ENCODE results near the gene DDX56. TPM values are rescaled to one million over a fixed set of nuclear protein-coding genes. Genes with fewer than 3 reads are reported as not detected.

Gene DDX56
- total and polyA plus RNA-seq, 2 of the 13 experiments (the other 11 are each of a cell fraction or from before 2014, with no cell fraction given): 82.6 to 120 TPM

DNA sequence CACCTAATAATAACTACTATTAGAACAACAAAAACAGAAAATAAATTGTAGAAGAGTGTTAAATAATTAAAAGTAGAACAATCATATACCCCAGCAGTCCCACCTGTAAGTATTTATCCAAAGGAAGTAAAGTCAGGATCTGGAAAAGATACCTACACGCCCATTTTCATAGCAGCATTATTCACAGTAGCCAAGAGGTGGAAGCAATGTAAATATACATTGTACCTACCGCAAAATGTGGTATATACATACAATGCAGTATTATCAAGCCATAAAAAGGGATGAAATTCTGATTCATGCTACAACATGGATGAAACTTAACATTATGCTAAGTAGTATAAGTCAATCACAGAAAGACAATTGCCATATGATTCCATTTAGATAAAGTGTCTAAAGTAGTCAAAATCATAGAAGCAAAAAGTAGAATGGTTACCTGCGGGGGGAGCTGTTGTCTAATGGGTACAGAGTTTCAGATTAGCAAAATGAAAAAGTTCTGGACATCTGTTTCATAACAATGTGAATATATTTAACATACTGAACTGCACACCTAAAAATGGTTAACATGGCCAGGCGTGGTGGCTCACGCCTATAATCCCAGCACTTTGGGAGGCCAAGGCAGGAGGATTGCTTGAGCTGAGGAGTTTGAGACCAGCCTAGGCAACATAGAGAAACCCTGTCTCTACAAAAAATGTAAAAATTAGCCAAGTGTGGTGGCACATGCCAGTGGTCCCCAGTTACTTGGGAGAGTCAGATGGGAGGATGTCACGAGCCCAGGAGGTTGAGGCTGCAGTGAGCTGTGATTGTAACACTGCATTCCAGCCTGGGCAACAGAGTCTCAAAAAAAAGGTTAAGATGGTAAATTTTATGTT lies 14.4 kb upstream of the DDX56 start:
- peak; percentile 55 for DNase-seq (ENCODE audit: low spot score)
- no peak overlapping the region for H3K4me2 ChIP-seq (ENCODE audit: low read depth, low read length)
- in situ Hi-C loops (cut with HindIII; ENCODE audit: extremely low pct_ligation_motif_present, low pct_unique_long_range_greater_than_20kb) (loop anchor here (5.0 to 25.0 kb wide), 2 partner anchors 174 to 339 kb away; no protein-coding TSS in a partner anchor), intact Hi-C loops (cut with micrococcal nuclease; ENCODE audit: unreplicated experiment) (loop anchor here (1.0 to 5.0 kb wide), 3 partner anchors 209 to 334 kb away; partner anchors contain the start of gene PPIA)
- ChIA-PET POLR2A (interaction anchor here (0.8 kb wide), 1 partner anchor 47 kb away, joined by 3 read pairs; no protein-coding TSS in a partner anchor), CTCF (ENCODE audit: low intra/inter-chr PET ratio, low total read pairs) (interaction anchor here (2.1 to 2.2 kb wide), 2 partner anchors 260 to 334 kb away, joined by 9 to 11 read pairs; partner anchors contain the start of gene H2AZ2)
- H4K20me1 ChIP-seq (ENCODE audit: insufficient read depth, low read length): no peaks in the 10 kb centered on the region
- ATAC-seq: peak; percentile 74
- 4% methylated on average over 6 of the region's 6 CpGs for WGBS (ENCODE audit: low lambda C conversion rate)
- no peak overlapping the region for H3K9ac ChIP-seq (ENCODE audit: insufficient read depth, low read depth, low read length)
- peaks cover 0 to 11% of the 10 kb centered on the region in 2 experiments; a peak in 1 of 5 replicates for H3K27me3 ChIP-seq (ENCODE audit: control insufficient read depth in 1 of 2, insufficient read depth in 2 of 2, low read length in 2 of 2)
- no peak overlapping the region for H2AFZ ChIP-seq (ENCODE audit: low read length)
- peaks cover 8% of the 10 kb centered on the region for H3K4me1 ChIP-seq (ENCODE audit: insufficient read depth, low read length)
- no TSS peak for BruUV-seq (replicated peaks)
- no peaks in the 10 kb centered on the region for H3K36me3 ChIP-seq (replicated peaks in 1 of 2; ENCODE audit: control insufficient read depth in 1 of 2, insufficient read depth in 2 of 2, low read length in 2 of 2)
- H3K79me2 ChIP-seq (ENCODE audit: insufficient read depth, low read length): no peaks in the 10 kb centered on the region
- no peak overlapping the region for H3K4me3 ChIP-seq (replicated peaks in 1 of 3; ENCODE audit: insufficient read depth in 1 of 3, low read depth in 2 of 3, low read length in 3 of 3)
- no peaks in the 10 kb centered on the region for H3K9me3 ChIP-seq (ENCODE audit: low read length)
- peak; percentile 56 for FAIRE-seq
- no peak overlapping the region for H3K27ac ChIP-seq (ENCODE audit: extremely low read length, insufficient read depth, low read length)
- peak; percentile 76 for TF ChIP-seq CTCF (CRISPR knock-in tag; IDR thresholded peaks at IDR 0.05)
- 0 out of 2 replicates have a peak, but pooled peaks have one; percentile 15 for TF ChIP-seq SALL1 (CRISPR knock-in tag; IDR thresholded peaks at IDR 0.05)
- TF ChIP-seq TOPORS (CRISPR knock-in tag; IDR thresholded peaks at IDR 0.05): no peak
- no peak for TF ChIP-seq TBP (CRISPR knock-in tag; IDR thresholded peaks at IDR 0.05)
- TF ChIP-seq FOXA3 (CRISPR knock-in tag; IDR thresholded peaks at IDR 0.05): no peak
- peak; percentile 87 for TF ChIP-seq STAG1 (CRISPR knock-in tag; IDR thresholded peaks at IDR 0.05)
- TF ChIP-seq ZNF780A (CRISPR knock-in tag; IDR thresholded peaks at IDR 0.05): no peak
- TF ChIP-seq, protein P1, sequence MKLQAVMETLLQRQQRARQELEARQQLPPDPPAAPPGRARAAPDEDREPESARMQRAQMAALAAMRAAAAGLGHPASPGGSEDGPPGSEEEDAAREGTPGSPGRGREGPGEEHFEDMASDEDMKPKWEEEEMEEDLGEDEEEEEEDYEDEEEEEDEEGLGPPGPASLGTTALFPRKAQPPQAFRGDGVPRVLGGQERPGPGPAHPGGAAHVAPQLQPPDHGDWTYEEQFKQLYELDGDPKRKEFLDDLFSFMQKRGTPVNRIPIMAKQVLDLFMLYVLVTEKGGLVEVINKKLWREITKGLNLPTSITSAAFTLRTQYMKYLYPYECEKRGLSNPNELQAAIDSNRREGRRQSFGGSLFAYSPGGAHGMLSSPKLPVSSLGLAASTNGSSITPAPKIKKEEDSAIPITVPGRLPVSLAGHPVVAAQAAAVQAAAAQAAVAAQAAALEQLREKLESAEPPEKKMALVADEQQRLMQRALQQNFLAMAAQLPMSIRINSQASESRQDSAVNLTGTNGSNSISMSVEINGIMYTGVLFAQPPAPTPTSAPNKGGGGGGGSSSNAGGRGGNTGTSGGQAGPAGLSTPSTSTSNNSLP (IDR thresholded peaks at IDR 0.05; ENCODE audit: low read depth, low read length): 0 out of 2 replicates have a peak, but pooled peaks have one; percentile 43
- TF ChIP-seq PTBP1 (IDR thresholded peaks at IDR 0.05; ENCODE audit: low read depth, low read length, poor library complexity, severe bottlenecking): no peak
- no peak for TF ChIP-seq ZNF274 (CRISPR knock-in tag; IDR thresholded peaks at IDR 0.05)
- TF ChIP-seq SRSF4 (IDR thresholded peaks at IDR 0.05; ENCODE audit: low read depth, low read length, poor library complexity, severe bottlenecking): no peak
- no peak for TF ChIP-seq ELF1 (CRISPR knock-in tag; IDR thresholded peaks at IDR 0.05)
- TF ChIP-seq SMC3 (IDR thresholded peaks at IDR 0.05; ENCODE audit: low read length): peak; percentile 70
- no peak for TF ChIP-seq ZBTB38 (CRISPR knock-in tag; IDR thresholded peaks at IDR 0.05)
- TF ChIP-seq PAXIP1 (CRISPR knock-in tag; conservative IDR thresholded peaks at IDR 0.05): no peak
- no peak for TF ChIP-seq NCOA1 (CRISPR knock-in tag; IDR thresholded peaks at IDR 0.05)

Data from HepG2 (cell line).